Measurements from ENCODE around the gene HCN4.

HCN4 gene

DNA sequence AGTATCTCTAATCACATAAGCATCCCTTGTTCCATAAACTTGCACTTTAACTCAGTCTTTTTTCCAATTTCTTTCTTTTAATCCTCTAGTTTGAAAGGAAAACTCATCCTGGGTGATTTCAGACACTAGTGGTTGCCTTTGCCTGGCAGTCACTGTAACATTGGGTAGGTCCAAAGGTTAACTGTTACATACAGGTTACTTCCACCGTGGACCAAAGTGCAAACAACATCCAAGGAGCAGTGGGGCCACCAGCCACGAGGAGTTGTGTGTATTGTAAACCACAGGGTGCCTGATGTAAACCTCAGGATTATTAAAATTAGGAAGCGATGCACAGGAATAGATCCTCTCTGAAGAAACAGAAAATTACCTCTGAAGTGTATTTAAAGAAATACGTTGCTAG, 75.0 kb downstream of the HCN4 start:
- H3K4me3 ChIP-seq (ENCODE audit: low read length, poor library complexity, severe bottlenecking), result no peak overlapping the region
- no peak overlapping the region for H2AFZ ChIP-seq (ENCODE audit: low read length)
- H3F3A ChIP-seq (ENCODE audit: low read depth), result no peaks in the 10 kb centered on the region
- H3K79me2 ChIP-seq (ENCODE audit: insufficient read depth, low read length), result no peaks in the 10 kb centered on the region
- no peaks in the 10 kb centered on the region for H3K27me3 ChIP-seq (ENCODE audit: insufficient read depth, low read length, poor library complexity, severe bottlenecking)
- no peak overlapping the region for H3K9ac ChIP-seq (ENCODE audit: low read depth, low read length, poor library complexity, severe bottlenecking)
- H3K9me3 ChIP-seq (ENCODE audit: insufficient read depth, low read depth, low read length), result no peaks in the 10 kb centered on the region
- H3K9me2 ChIP-seq (replicated peaks; ENCODE audit: low read depth, low read length), result no peaks in the 10 kb centered on the region
- H3K36me3 ChIP-seq (ENCODE audit: insufficient read depth, low read length), result no peaks in the 10 kb centered on the region
- H3K4me1 ChIP-seq (ENCODE audit: insufficient read depth, low read length, poor library complexity, severe bottlenecking), result no peaks in the 10 kb centered on the region
- TF ChIP-seq, protein P1, sequence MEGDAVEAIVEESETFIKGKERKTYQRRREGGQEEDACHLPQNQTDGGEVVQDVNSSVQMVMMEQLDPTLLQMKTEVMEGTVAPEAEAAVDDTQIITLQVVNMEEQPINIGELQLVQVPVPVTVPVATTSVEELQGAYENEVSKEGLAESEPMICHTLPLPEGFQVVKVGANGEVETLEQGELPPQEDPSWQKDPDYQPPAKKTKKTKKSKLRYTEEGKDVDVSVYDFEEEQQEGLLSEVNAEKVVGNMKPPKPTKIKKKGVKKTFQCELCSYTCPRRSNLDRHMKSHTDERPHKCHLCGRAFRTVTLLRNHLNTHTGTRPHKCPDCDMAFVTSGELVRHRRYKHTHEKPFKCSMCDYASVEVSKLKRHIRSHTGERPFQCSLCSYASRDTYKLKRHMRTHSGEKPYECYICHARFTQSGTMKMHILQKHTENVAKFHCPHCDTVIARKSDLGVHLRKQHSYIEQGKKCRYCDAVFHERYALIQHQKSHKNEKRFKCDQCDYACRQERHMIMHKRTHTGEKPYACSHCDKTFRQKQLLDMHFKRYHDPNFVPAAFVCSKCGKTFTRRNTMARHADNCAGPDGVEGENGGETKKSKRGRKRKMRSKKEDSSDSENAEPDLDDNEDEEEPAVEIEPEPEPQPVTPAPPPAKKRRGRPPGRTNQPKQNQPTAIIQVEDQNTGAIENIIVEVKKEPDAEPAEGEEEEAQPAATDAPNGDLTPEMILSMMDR (conservative IDR thresholded peaks at IDR 0.05; ENCODE audit: low read length), result no peak
- TF ChIP-seq EZH2phosphoT487 (IDR thresholded peaks at IDR 0.05; ENCODE audit: borderline replicate concordance), result no peak
- no peaks in the 10 kb centered on the region for H4K20me1 ChIP-seq (ENCODE audit: insufficient read depth, low read length, poor library complexity, severe bottlenecking)
- H3K4me2 ChIP-seq (ENCODE audit: low read depth, low read length, poor library complexity, severe bottlenecking), result no peak overlapping the region

DNA sequence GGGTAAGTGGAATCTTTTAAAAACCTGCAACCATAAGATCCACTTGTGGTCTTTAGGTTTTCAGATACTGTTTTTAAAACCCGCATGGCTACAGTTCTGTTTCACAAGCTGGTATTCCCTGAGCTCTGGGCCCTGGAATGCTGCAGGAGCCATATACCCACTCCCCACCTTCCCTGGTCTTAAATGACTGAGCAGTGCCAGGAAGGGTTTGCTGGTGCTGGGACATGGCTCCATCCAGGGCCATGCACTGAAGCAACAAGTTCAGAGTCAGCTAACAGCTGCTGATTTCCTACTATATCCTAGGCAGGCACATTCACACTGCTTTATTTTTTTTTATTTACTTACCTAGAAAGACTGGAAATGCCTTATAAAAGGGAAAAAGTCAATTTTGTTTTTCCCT, 77.3 kb downstream of the HCN4 start:
- Histone ChIP-seq H3K79me2 (ENCODE audit: insufficient read depth, low read length) (no peaks in the 10 kb centered on the region), H3K27me3 (ENCODE audit: insufficient read depth, low read length, poor library complexity, severe bottlenecking) (no peaks in the 10 kb centered on the region), H2AFZ (ENCODE audit: low read length) (no peak overlapping the region), H3K4me2 (ENCODE audit: low read depth, low read length, poor library complexity, severe bottlenecking) (no peak overlapping the region), H3F3A (ENCODE audit: low read depth) (no peaks in the 10 kb centered on the region), H3K4me1 (ENCODE audit: insufficient read depth, low read length, poor library complexity, severe bottlenecking) (no peaks in the 10 kb centered on the region), H3K9ac (ENCODE audit: low read depth, low read length, poor library complexity, severe bottlenecking) (no peak overlapping the region), H3K4me3 (ENCODE audit: low read length, poor library complexity, severe bottlenecking) (no peak overlapping the region), H4K20me1 (ENCODE audit: insufficient read depth, low read length, poor library complexity, severe bottlenecking) (no peaks in the 10 kb centered on the region), H3K36me3 (ENCODE audit: insufficient read depth, low read length) (no peaks in the 10 kb centered on the region), H3K9me2 (replicated peaks; ENCODE audit: low read depth, low read length) (no peaks in the 10 kb centered on the region), H3K9me3 (ENCODE audit: insufficient read depth, low read depth, low read length) (no peaks in the 10 kb centered on the region)
- TF ChIP-seq EZH2phosphoT487 (IDR thresholded peaks at IDR 0.05; ENCODE audit: borderline replicate concordance), result no peak
- TF ChIP-seq, protein P1 (conservative IDR thresholded peaks at IDR 0.05; ENCODE audit: low read length), result no peak

DNA sequence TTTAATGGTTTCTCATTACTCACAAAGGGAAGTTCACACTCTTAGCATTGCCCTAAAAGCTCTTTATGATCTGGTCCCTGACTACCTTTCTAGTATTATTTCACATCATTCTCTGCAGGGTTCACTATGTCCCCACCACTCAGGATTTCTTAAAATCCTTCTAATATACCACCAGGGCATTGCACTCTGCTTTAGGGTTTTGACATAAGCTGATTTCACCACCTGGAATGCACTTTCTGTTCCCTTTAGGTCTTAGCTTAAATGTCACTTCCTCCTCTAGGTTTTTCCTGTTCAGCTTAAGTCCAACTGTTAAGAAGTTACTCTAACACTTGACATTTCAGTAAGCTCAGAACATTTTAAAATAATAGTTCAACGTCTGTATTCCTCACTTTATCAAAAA, 81.7 kb downstream of the HCN4 start:
- Histone ChIP-seq H3K27me3 (ENCODE audit: insufficient read depth, low read length, poor library complexity, severe bottlenecking) (no peaks in the 10 kb centered on the region), H3K36me3 (ENCODE audit: insufficient read depth, low read length) (no peaks in the 10 kb centered on the region), H2AFZ (ENCODE audit: low read length) (peak overlapping the region; percentile 2; the same call in 1 of the 2 replicates), H3K4me2 (ENCODE audit: low read depth, low read length, poor library complexity, severe bottlenecking) (no peak overlapping the region), H3K9me2 (replicated peaks; ENCODE audit: low read depth, low read length) (no peaks in the 10 kb centered on the region), H3K9ac (ENCODE audit: low read depth, low read length, poor library complexity, severe bottlenecking) (no peak overlapping the region), H3K4me1 (ENCODE audit: insufficient read depth, low read length, poor library complexity, severe bottlenecking) (no peaks in the 10 kb centered on the region), H3K79me2 (ENCODE audit: insufficient read depth, low read length) (no peaks in the 10 kb centered on the region), H3F3A (ENCODE audit: low read depth) (no peaks in the 10 kb centered on the region), H3K4me3 (ENCODE audit: low read length, poor library complexity, severe bottlenecking) (no peak overlapping the region), H3K9me3 (ENCODE audit: insufficient read depth, low read depth, low read length) (no peaks in the 10 kb centered on the region), H4K20me1 (ENCODE audit: insufficient read depth, low read length, poor library complexity, severe bottlenecking) (no peaks in the 10 kb centered on the region)
- TF ChIP-seq, protein P1 (conservative IDR thresholded peaks at IDR 0.05; ENCODE audit: low read length), result no peak
- TF ChIP-seq EZH2phosphoT487 (IDR thresholded peaks at IDR 0.05; ENCODE audit: borderline replicate concordance), result no peak

Data from Loucy (cell line).